Measurements from ENCODE around the gene RMI1.

Gene RMI1

GRCh38 chr9:83969602-83970001 is 11.0 kb upstream of the RMI1 start:
- no peak for DNase-seq (ENCODE audit: low read depth)

- DNase-seq (ENCODE audit: low read depth): no peak
Observed at GRCh38 chr9:83971485-83971884, 9.1 kb upstream of the RMI1 start.

DNA sequence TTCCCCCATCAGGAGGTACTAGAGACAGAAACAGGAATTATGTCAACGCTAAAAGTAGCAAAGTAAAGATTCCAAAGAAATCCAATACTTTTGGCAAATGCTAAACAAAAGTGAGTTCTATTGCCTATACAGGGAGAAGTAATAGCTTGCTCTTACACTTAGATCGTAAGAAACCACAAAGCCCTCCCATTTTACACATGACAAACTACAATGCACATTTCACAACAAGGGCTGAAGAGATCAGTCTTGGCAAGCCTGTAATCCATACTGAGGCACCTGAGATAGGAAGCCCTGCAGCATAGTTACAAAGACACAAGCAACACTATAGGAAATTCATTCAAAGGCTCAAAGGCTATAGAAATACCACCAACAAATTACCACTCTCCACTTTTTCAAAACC is 8.3 kb upstream of the RMI1 start:
- DNase-seq (ENCODE audit: low read depth): no peak

- no peak for DNase-seq (ENCODE audit: low read depth)
Observed at GRCh38 chr9:83975300-83975699, 5.3 kb upstream of the RMI1 start.

GRCh38 chr9:83976372-83976771 is 4.2 kb upstream of the RMI1 start:
- DNase-seq (ENCODE audit: low read depth): no peak

GRCh38 chr9:83977196-83977595 is 3.4 kb upstream of the RMI1 start:
- DNase-seq (ENCODE audit: low read depth): no peak

GRCh38 chr9:83978992-83979811 is 1.4 kb upstream of the RMI1 start:
- DNase-seq (ENCODE audit: low read depth): peak; percentile 51

- DNase-seq (ENCODE audit: low read depth): peak; percentile 98
Observed at GRCh38 chr9:83979812-83980394, 702 bp upstream of the RMI1 start, which contains the start of gene HNRNPK. HNRNPK (minus strand) TSS chr9:83980215; CDS start chr9:83978252, 1,963 bp downstream.

DNA sequence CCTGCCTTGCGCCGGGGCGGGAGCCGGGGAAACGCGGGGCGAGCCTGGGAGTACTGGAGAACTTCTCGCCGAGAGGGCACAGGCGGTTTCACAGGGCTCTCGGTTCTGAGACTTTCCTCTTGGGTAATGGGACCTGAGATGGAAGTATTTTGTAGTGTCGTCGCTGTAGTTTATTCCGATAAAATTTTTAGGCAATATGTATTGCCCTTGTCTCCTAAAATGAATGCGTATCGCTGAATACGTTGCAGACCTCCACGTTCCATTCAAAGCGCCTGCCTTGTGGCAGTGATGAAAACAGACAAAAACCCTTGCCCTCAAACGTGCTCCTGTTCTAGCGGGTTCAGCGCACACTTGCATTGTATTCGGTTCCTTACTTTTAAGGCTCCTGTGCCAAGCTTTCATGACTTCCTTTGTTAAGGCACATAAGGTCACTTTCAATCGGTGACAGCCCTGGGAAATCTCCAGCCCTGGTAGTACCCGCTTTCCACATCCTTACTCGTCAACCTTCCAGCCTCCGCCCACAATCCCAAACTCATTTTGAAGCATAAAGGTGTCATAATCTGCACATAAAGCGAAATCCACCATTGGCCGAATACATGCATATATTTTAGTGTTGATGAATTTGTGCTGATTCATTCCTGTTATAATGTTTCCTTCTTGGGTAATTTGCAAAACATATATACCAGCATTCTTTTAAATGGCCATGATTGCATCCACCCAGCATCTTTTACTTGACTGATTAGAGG is 694 bp downstream of the RMI1 start:
- no peak for DNase-seq (ENCODE audit: low read depth)

DNA sequence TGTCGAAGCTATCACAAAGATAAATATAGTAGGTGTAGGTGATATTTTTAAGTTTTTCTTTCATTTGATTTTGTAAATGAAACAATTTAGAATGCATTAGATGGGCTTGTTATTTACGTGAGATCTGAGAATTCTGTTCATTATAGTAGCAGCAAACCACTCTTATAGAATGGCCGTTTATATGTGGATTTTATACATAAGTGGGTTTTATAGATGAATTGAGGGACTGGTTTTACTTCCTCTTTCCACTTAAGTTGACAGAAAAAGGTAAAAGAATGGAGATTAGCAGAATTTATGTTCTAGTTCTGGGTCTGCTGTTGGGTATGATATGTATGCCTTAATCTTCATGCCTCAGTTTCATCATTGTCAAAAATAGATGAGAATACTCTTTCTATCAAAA is 5.6 kb downstream of the RMI1 start:
- DNase-seq (ENCODE audit: low read depth): no peak

DNA sequence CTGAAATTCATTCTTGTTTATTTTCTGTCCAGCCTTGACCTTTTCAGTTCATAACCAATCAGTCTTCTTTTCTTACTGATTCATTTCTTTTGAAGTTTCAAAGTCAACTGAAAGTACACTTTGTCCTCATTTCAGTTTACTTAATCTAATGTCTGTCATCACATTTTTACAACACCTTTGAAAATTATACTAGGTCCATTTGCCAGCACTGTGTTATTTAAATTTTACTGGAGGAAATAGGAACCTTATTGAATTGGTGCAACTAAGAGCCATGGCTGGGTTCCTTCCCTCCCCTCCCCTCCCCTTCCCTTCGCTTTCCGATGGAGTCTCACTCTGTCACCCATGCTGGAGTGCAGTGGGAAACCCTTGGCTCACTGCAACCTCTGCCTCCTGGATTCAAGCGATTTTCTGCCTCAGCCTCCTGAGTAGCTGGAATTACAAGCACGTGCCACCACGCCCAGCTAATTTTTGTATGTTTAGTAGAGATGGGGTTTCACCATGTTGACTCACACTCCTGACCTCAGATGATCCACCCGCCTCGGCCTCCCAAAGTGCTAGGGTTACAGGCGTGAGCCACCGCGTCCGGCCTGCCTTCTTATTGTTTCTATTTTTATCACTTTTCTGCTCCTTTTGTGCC is 6.3 kb downstream of the RMI1 start:
- DNase-seq (ENCODE audit: low read depth): no peak

- no peak for DNase-seq (ENCODE audit: low read depth)
Observed at GRCh38 chr9:83987402-83987791, 6.8 kb downstream of the RMI1 start.

GRCh38 chr9:83988411-83988810 is 7.8 kb downstream of the RMI1 start:
- DNase-seq (ENCODE audit: low read depth): no peak

GRCh38 chr9:83991355-83991754 is 10.8 kb downstream of the RMI1 start:
- no peak for DNase-seq (ENCODE audit: low read depth)

GRCh38 chr9:83992407-83992806 is 11.8 kb downstream of the RMI1 start:
- no peak for DNase-seq (ENCODE audit: low read depth)

- DNase-seq (ENCODE audit: low read depth): no peak
Observed at GRCh38 chr9:83992901-83993300, 12.3 kb downstream of the RMI1 start.

DNA sequence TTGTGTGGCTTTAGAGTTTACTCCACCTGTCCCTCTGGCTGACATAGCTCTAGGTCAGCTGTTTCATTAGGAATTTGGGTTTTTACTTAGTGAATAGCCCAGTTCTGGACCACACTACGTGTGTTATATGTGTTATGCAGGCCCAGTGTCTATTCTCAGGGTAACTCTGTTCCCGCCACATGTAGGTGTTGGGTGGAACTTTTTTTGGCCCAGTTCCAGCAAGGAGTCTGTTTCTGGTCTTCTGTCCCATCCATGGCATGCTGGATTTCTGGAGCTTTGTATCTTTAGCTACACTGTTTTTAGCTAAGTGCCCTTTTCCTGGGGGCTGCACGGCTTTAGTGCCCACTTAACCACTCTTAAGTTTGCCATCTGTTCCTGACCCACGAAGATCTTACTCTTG is 15.5 kb downstream of the RMI1 start:
- DNase-seq (ENCODE audit: low read depth): no peak

DNA sequence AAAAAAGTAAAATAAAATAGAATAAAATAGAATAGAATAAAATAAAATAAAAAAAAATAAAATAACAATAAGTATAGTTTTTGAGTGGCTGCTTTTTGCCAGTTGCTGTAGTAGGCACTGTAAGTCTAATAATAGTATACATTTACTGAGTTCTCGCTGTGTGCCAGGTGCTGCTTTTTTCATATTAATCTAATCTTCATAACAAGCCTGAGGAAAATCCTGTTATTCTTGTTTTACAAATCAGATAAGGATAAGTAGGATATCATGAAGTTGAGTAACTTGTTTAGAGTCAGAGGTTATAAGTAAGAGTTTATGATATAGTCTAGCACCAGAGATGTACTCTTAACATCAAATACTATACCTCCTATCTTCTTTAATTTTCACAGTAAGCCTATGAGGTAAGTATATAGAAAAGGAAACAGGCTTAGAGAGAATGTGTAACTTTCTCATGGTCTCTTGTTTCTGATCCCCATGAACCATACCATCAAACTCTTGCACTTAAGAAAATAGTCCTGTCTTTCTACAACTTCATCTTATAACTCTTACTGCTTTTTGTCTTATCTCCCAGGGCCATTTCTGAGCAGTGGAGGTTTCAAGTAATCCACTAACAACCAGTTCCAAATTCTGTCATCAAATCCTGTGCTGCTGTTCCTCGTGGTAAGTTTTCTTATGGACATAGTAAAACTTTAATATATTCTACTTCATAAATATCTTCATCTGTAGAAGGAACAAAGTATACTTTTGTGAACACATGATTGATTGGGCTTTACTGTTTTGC is 18.7 kb downstream of the RMI1 start:
- DNase-seq (ENCODE audit: low read depth): no peak

GRCh38 chr9:84000186-84000585 is 19.6 kb downstream of the RMI1 start:
- DNase-seq (ENCODE audit: low read depth): no peak

GRCh38 chr9:84001621-84002020 is 21.0 kb downstream of the RMI1 start:
- no peak for DNase-seq (ENCODE audit: low read depth)

DNA sequence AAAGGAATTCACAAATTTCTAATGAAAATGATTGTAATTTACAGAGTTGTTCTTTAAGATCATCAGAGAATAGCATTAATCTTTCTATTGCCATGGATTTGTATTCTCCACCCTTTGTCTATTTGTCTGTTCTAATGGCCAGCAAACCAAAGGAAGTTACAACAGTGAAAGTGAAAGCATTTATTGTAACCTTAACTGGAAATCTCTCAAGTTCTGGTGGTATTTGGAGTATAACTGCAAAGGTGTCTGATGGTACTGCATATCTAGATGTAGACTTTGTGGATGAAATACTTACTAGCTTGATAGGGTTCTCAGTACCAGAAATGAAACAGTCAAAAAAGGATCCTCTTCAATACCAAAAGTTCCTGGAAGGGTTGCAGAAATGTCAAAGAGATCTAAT is 21.7 kb downstream of the RMI1 start:
- DNase-seq (ENCODE audit: low read depth): no peak

DNA sequence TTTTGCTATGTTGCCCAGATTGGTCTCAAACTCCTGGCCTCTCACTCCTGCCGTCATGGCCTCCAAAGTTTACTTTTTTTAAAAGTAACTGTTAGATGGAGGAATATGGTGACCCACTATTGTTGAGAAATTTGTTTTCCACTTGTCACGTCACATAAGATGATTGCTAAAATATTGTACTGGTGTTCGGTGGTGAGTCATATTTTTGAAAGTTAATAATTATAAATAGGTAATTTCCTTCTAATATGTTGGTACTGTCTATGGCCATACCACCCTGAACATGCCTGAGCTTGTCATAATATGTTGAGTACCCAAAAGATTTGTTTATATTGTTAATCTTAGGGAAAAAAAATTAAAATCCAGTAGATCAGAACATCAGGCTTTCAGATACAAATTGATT is 22.6 kb downstream of the RMI1 start:
- no peak for DNase-seq (ENCODE audit: low read depth)
